ENCODE results near the gene ABLIM2.

Gene ABLIM2

GRCh38 chr4:8118035-8118434 is 40.6 kb downstream of the ABLIM2 start:
- DNase-seq: no peak

- DNase-seq: no peak
Measured at GRCh38 chr4:8117278-8117682, 41.3 kb downstream of the ABLIM2 start.

GRCh38 chr4:8115916-8116315 is 42.7 kb downstream of the ABLIM2 start:
- DNase-seq: no peak

- no peak for DNase-seq
Measured at GRCh38 chr4:8115203-8115520, 43.5 kb downstream of the ABLIM2 start.

- no peak for DNase-seq
Measured at GRCh38 chr4:8114456-8115202, 44.0 kb downstream of the ABLIM2 start.

GRCh38 chr4:8113611-8114377 is 44.8 kb downstream of the ABLIM2 start:
- no peak for DNase-seq

- DNase-seq: no peak
Measured at GRCh38 chr4:8112672-8113071, 45.9 kb downstream of the ABLIM2 start.

GRCh38 chr4:8112036-8112576 is 46.5 kb downstream of the ABLIM2 start:
- DNase-seq: no peak

- no peak for DNase-seq
Measured at GRCh38 chr4:8110071-8110986, 48.3 kb downstream of the ABLIM2 start.

GRCh38 chr4:8109406-8110065 is 49.1 kb downstream of the ABLIM2 start:
- DNase-seq: no peak

- no peak for DNase-seq
Measured at GRCh38 chr4:8108991-8109390, 49.6 kb downstream of the ABLIM2 start.

GRCh38 chr4:8108261-8108660 is 50.4 kb downstream of the ABLIM2 start:
- no peak for DNase-seq

GRCh38 chr4:8107146-8107657 is 51.4 kb downstream of the ABLIM2 start:
- no peak for DNase-seq

- DNase-seq: no peak
Measured at GRCh38 chr4:8106451-8107025, 52.1 kb downstream of the ABLIM2 start.

GRCh38 chr4:8105306-8106100 is 53.1 kb downstream of the ABLIM2 start:
- no peak for DNase-seq

GRCh38 chr4:8104491-8105305 is 53.9 kb downstream of the ABLIM2 start:
- DNase-seq: no peak

- DNase-seq: no peak
Measured at GRCh38 chr4:8103421-8104390, 54.9 kb downstream of the ABLIM2 start.

GRCh38 chr4:8102831-8103230 is 55.8 kb downstream of the ABLIM2 start:
- no peak for DNase-seq

GRCh38 chr4:8102076-8102355 is 56.6 kb downstream of the ABLIM2 start:
- DNase-seq: no peak
